Measurements from ENCODE around the gene SEMA3B. TPM values are rescaled to one million over a fixed set of nuclear protein-coding genes. Genes with fewer than 3 reads are reported as not detected.

The SEMA3B gene
- total RNA-seq, 1 experiment from 2014 or later = 6.1 TPM

DNA sequence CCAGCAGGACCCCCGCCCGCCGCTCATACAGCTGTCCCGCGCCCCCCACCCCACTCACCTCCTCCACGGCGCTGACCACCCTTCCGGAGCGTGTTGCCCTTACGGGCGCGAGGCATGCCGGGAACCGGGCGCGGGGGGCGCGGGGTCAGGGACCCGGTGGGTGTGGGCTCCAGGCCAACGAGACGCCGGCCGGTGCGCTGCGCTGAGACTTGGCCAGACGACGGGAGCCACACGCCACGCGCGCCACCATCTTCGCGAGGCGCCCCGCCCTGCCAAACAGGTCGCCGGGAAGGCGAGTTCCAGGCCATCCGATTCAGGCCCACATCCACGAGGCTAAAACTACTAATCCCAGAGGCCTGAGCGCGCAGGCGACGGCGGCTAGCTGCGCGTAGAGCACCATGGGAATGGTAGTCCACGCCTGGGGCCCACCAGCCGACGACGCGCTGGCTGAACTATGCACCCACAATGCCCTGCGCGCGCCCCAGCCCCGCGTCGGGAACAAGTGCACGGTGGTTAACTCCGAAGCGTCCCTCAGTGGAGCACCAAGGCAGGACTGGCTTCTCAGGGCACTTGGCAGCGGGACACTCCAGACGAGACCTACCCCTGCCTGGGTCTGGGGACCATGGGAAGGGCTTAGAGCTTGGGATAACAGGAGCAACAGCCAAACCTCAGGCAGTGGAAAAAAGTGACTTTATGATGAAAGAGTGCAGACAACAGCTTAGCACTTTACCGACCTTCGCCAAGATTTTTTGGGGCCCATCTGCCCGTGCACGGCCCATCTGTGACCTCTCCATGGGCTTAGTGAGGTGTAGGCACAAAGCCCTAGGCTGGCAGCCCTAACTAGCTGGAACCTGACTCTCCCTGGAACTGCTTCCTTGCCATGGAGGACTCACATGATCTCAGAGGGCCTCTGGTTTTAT lies 23.5 kb downstream of the SEMA3B start, which contains the start of gene IFRD2:
Gene IFRD2 (minus strand): TSS at position 271 of the 920 bp plus-strand sequence. CDS start 155 bp downstream, at position 116.
- DNase-seq (ENCODE audit: extremely low read depth, low read depth) = peak; percentile 94

GRCh38 chr3:50293079-50293801 lies 24.3 kb downstream of the SEMA3B start:
- DNase-seq (ENCODE audit: extremely low read depth, low read depth) = no peak

DNA sequence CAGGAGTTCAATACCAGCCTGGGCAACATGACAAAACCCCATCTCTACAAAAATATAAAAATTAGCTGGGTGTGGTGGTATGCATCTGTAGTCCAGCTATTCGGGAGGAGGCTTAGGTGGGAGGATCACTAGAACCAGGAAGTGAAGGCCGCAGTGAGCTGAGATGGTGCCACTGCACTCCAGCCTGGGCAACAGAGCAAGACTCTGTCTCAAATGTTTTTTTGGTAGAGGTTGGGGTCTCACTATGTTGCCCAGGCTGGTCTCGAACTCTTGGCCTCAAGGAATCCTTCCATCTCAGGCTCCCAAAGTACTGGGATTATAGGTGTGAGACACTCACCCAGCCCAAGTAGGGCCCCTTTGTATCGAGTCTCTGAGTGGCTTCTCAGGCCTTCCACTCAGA lies 25.1 kb downstream of the SEMA3B start:
- DNase-seq (ENCODE audit: extremely low read depth, low read depth) = no peak

DNA sequence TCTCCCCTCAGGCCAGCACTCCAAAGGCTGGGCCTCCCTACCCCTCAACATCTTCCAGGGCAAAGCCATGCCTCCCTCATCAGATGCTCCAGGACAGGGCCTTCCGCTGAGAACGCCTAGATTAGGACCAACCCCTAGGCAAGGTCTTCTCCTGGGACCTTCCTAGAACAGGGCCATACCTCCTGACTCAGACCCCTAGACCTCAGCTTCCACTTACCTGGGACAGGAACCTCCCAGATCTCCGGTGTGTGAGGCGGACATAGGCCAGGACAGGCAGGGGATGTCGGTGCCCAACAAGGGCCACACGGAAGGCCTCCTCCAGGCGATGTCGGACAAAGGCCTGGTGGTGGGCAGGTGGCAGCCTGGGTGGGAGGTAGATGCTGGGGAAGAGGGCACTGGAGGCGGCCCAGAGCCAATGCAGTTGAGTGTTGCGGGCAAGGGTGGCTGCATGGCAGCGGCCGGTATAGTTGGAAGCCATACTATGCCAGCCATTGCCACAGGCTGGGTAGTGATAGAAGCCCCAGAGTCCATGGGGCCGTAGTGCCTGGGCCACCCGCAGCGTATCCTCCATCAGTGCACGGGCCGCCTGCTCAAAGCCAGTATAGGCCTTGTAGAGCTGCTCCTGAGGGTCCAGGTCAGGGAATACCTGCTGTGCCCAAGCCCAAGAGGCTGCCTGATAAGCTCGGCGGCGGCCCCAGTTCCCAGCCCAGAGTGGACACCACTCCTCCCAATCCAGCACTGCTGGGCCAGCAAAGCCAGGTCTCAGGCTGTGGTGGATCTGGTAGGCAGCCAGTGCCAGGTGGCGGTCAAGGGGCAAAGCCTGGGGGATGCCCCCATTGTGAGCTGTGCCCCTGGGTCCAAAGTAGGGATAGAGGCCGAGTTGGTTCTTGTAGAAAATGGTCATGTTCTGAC lies 25.8 kb downstream of the SEMA3B start:
- no peak for DNase-seq (ENCODE audit: extremely low read depth, low read depth)

DNA sequence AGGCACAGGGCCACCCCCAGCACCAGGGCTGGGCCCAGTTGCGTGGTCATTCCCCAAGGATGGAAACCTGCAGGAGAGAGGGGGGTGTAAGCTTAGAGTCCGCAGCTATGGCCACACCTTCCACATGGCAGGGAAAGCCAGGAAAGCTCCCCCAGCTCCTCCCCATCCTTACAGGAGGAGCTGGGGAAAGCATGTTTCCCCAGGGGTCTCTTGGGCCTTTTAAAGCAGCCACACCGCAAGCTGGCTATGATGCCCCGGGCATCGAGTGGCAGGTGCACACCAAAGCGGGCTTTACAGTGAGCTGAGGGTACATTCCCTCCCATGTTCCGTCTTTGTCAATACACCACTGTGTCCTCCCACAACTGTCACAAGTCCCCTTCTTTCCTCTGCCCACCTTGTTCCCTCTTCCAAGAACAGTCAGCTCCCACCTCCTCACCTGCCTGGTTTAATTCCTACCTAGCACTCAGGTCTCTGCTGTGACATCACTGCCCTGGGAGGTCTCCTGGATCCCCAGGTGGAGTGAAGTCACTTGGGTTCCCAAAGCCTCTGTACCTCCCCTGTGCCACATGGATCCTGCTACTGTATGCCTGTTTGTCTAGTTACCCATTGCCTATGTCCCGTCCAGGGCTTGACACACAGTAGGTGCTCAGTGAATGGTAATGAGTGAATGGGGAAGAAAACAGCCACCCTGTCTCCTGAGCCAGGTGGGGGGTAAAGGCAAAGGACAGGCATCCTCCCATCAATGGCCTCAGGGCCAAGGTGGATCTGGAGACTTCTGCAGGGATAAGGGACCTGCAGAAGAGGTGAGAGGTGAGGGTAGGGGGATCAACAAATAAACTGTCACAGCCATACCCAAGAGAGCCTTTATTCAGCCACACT lies 26.8 kb downstream of the SEMA3B start:
- no peak for DNase-seq (ENCODE audit: extremely low read depth, low read depth)

DNA sequence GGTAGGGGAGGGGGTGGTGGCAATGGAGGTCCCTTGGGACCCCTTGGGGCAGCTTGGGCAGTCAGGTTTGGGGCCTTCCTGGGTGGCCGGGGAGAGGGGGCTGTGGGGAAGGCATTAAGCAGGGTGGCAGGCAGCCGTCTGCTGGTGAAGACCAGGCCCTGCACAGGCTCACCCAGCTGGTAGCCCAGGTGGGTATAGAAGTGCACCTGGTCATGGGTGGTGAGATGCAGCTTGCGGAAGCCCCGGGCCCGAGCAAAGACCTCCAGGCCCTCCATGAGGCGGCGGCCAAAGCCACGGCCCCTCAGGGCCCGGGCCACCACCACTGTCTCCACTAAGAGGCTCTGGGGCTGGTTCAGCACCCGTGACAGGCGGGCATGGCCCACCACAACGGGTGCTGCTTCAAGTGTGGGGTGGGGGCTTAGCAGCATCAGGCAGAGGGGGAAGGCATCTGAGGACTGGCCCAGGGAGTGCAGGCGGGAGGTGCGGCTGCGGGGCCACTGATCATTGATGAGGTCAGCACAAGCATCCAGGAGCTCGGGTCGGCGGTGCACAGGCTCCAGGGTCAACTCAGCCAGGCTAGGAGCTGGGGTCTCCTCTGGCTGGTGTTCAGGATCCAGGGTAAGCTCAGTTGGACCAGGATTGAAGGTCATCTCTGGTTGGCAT lies 27.9 kb downstream of the SEMA3B start:
- DNase-seq (ENCODE audit: extremely low read depth, low read depth) = no peak

GRCh38 chr3:50297384-50297775 lies 28.4 kb downstream of the SEMA3B start:
- no peak for DNase-seq (ENCODE audit: extremely low read depth, low read depth)

- DNase-seq (ENCODE audit: extremely low read depth, low read depth) = no peak
Measured at GRCh38 chr3:50297896-50298725, 29.2 kb downstream of the SEMA3B start.

DNA sequence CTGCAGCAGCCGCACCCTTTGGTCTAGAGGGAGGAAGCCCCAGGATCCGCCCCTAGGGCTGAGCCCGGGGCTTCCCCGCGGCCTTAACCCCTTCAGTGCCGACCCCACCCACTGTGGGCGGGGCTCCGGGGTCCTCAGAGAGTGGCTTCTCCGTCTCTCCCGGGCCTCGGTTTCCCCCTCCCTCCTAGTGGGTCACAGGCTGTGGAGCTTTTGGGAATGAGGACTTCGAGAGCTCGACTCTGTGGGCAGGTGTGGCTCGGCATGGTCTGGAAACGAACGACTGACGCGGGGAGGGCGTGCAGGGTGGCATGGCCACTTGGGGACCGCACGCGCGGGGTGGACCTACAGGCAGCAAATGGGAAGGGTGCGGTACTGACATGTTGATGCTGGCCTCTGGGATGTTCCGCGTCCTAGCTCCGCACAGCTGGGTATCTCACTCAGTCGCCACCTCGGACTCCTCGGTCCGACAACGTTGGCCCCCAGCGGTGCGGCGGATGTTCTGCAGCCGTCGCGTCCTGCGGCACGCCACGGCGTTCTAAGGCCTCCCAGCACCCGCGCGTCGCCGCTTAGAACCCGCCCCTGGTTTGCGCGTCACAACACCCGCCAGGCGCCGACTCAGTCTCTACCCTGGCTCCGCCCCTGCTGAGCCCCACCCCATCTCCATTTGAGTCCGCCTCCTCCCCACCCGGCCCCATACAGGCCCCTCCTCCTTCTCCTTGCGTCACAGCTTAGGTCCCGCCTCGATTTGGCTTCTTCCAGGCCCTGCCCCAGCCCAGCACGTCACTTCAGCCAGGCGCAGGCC lies 30.1 kb downstream of the SEMA3B start, which contains the start of the genes HYAL3 and NAA80:
Gene HYAL3 (minus strand): TSS at position 570 of the 802 bp plus-strand sequence. CDS start 3,803 bp downstream, outside the sequence.
Gene NAA80 (minus strand): TSS at position 570 of the 802 bp plus-strand sequence. CDS start 1,942 bp downstream, outside the sequence.
- peak; percentile 98 for DNase-seq (ENCODE audit: extremely low read depth, low read depth)

DNA sequence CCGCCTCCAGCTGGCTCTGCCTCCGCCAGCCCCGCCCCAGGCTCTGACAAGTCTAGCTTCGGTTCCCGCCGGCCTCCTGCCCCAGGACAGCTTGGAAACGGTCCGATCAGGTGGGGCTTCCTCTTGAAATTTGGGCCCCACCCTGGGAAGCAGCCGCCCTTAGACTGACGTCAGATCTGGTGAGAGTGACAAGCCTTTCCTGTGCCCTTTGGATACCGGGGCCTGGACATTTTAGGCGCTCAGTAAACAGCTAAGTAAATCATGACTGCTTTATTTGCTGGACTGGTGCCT lies 30.6 kb downstream of the SEMA3B start:
- no peak for DNase-seq (ENCODE audit: extremely low read depth, low read depth)

- DNase-seq (ENCODE audit: extremely low read depth, low read depth) = peak; percentile 52
Measured at GRCh38 chr3:50299929-50300680, 31.2 kb downstream of the SEMA3B start.

DNA sequence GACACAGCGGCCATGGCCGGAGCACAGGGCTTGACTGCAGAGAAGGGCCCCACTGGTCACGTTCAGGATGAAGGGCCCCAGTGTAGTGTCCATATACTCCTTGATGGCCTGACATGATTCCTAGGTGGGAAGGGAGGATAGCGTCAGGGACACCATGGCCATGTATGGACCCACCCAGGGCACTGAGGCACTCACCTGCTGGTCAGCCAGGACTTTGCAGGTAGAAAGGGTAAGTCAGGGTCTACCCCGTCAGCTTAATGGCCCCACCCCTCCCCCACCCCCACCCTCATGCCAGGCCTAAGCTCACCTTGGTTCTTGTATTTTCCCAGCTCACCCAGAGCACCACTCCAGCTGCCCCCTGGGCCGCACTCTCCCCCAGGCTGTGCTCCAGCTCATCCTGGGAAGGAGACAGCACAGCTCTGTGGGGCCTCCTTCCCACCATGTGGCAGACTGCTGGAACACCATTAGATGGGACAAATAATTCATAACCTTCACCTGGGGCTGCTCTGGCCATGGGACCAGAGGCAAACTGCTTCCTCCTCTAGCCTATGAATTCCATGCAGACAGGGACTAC lies 31.8 kb downstream of the SEMA3B start:
- DNase-seq (ENCODE audit: extremely low read depth, low read depth) = no peak

DNA sequence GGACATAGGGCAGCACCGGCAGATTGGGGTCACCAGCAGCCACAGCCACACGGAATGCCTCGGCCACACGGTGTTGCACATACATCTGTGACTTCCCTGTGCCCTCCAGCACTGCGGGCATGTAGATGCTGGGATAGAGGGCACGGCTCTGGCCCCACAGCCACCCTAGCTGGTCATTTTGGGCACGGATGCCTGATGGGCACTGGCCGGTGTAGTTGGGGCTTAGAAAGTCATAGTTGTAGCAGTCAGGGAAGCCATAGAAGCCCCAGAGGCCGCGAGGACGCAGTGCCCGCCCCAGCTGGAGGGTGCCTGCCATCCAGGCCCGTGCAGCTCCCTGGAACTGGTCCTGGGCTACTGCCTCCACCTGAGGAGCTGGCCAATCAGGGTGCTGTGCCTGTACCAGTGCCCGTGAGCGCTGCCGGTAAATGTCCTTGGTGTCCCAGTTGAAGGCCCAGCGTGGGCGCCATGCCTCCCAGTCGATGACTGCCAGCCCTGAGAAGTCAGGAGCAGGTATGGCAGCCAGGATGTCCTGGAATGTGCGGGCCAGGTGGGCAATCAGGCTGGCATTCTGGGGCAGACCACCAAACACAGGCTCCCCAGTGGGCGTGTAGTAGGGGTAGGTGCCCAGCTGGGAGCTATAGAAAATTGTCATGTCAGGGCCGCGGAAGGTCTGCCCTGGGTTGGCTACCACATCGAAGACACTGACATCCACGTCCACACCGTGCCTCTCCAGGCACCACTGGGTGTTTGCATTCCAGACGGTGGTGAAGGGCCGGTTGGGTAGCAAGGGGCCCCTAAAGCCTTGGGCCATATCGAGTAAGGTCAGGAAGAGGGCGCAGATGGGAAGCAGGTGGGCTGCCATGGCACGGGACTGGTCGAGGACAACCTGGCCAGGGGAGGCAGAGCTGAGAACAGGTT lies 33.4 kb downstream of the SEMA3B start:
- DNase-seq (ENCODE audit: extremely low read depth, low read depth) = no peak

- DNase-seq (ENCODE audit: extremely low read depth, low read depth) = no peak
Measured at GRCh38 chr3:50303013-50303815, 34.3 kb downstream of the SEMA3B start, which contains the start of gene HYAL1. Gene HYAL1 (minus strand): TSS chr3:50303574. CDS start chr3:50302956, 618 bp downstream.

Data from NCI-H460 (cell line).